Spinal cord (tissue), 10 donors: ENCODE results near the gene SPOCK3. TPM values are rescaled to one million over a fixed set of nuclear protein-coding genes. Genes with fewer than 3 reads are reported as not detected.

ENCODE experiments used
- DNase-seq, 6 donors: peaks; one replicate each; pipeline versions ENCODE4 v3.0.0 to v3.0.0-alpha.2; 2013 to 2015; ENCODE audit warnings: low spot score in 6 of 6, low read depth in 4 of 6
- H3K27ac ChIP-seq: one replicate; pipeline ENCODE4 v1.5.1; 2013; ENCODE audit warnings: low read depth, low read length, control low read depth
- H3K27me3 ChIP-seq: one replicate; pipeline ENCODE4 v1.6.1; 2013; ENCODE audit warnings: low read length; ENCODE audit not compliant: control insufficient read depth, insufficient read depth
- H3K36me3 ChIP-seq: one replicate; pipeline ENCODE4 v1.6.1; 2013; ENCODE audit warnings: low read length; ENCODE audit not compliant: control insufficient read depth, insufficient read depth
- H3K4me1 ChIP-seq: one replicate; pipeline ENCODE4 v1.6.1; 2013; ENCODE audit warnings: low read length; ENCODE audit not compliant: control insufficient read depth, insufficient read depth
- H3K4me3 ChIP-seq: one replicate; pipeline ENCODE4 v1.5.1; 2013; ENCODE audit warnings: low read depth, low read length, control low read depth
- H3K9me3 ChIP-seq: one replicate; pipeline ENCODE4 v1.6.1; 2013; ENCODE audit warnings: low read length; ENCODE audit not compliant: control insufficient read depth, insufficient read depth
- WGBS: methylation state at CpG from one replicate; pipeline ENCODE4 v1.1.5; 2013; ENCODE audit warnings: missing lambda C conversion rate; ENCODE audit not compliant: insufficient coverage; 5-methylcytosine and 5-hydroxymethylcytosine counted together
- polyA plus RNA-seq, 2 donors: library from polyadenylated mRNA; unstranded; fragments of 120-200 nt; gene quantifications; one replicate each; pipeline ENCODE4 v1.2.1, GENCODE V29; 2013; ENCODE audit not compliant: insufficient read length in 2 of 2
- total RNA-seq, 2 donors: library from RNA; depleted of rRNA in 1 of 2; stranded (reverse); fragments of 120-200 nt in 1 of 2; fragments of >200 nt in 1 of 2; gene quantifications; one replicate each; pipeline versions ENCODE4 v1.2.3 to v1.2.4, GENCODE V29; 2013 to 2014
- donor health status: healthy.

SPOCK3 gene
- total and polyA plus RNA-seq, 4 donors = 21.3 to 139 (median 86.1) TPM

DNA sequence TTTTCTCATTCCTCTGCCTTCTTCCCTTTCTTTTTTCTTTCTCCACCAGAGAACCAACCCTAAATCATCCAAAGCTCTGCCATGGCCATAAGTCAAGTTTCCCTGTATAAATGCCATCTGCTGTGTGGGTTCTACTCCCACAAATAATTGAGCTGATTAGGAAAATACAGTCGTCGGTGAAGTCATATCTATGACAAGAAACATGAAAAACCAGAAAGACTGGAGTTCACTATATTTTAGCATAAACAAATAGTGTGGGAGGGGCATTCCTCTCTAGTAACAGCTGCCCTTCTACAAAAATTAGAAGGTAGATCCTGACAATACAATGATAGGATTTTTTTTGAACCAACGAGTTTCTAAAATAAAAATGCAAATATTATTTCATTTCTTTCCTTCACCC, 48.8 kb downstream of the SPOCK3 start:
- Histone ChIP-seq H3K4me3 (no peak overlapping the region), H3K36me3 (no peaks in the 10 kb centered on the region), H3K9me3 (no peaks in the 10 kb centered on the region), H3K4me1 (no peaks in the 10 kb centered on the region), H3K27me3 (no peaks in the 10 kb centered on the region), H3K27ac (no peak overlapping the region)
- WGBS = no CpG with 5 or more reads among the region's 3 CpGs
- DNase-seq = no peak

DNA sequence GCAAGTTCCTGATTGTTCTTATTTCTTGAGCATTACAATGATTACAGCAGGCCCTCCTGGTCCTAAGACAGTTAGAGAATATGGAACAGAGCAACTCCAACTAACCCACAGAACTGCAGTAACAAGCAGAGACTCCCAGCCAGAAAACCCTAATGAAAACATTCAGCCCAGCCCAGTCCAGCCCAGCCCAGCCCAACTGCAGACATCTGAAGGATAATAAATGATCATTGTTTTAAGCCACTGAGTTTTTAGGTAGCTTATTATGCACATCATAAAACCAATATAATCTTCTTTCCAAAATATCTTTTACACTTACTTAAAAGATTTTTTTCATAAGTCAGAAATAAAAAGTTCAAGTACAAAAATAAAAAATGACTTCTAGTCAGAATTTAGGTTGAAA, 51.3 kb downstream of the SPOCK3 start:
- DNase-seq = no peak
- no peaks in the 10 kb centered on the region for H3K27me3 ChIP-seq
- no peak overlapping the region for H3K4me3 ChIP-seq
- H3K27ac ChIP-seq = no peak overlapping the region
- no peaks in the 10 kb centered on the region for H3K4me1 ChIP-seq
- H3K9me3 ChIP-seq = no peaks in the 10 kb centered on the region
- no peaks in the 10 kb centered on the region for H3K36me3 ChIP-seq

DNA sequence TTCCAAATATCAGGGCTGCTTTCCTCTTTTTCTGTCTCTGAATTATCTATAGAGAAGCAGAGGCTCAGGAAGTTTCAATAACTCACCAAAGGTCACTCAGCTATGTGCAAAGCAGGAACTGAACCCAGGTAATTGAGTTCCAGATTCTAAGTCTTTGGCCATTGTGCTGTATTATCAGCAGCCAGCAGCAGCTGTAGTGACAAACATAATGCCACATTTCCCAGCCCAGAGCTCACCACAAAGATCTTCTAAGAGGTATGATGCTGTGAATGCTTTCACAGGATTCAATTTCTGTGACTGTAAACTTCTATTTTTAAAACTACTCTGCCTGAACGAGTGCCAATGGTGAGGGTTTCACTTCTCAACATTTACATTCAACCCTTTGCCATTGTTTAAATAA, 56.4 kb downstream of the SPOCK3 start:
- no peaks in the 10 kb centered on the region for H3K27me3 ChIP-seq
- no peaks in the 10 kb centered on the region for H3K9me3 ChIP-seq
- no CpG with 5 or more reads among the region's 1 CpG for WGBS
- no peak overlapping the region for H3K4me3 ChIP-seq
- no peak for DNase-seq
- H3K4me1 ChIP-seq = no peaks in the 10 kb centered on the region
- H3K27ac ChIP-seq = no peak overlapping the region
- no peaks in the 10 kb centered on the region for H3K36me3 ChIP-seq

DNA sequence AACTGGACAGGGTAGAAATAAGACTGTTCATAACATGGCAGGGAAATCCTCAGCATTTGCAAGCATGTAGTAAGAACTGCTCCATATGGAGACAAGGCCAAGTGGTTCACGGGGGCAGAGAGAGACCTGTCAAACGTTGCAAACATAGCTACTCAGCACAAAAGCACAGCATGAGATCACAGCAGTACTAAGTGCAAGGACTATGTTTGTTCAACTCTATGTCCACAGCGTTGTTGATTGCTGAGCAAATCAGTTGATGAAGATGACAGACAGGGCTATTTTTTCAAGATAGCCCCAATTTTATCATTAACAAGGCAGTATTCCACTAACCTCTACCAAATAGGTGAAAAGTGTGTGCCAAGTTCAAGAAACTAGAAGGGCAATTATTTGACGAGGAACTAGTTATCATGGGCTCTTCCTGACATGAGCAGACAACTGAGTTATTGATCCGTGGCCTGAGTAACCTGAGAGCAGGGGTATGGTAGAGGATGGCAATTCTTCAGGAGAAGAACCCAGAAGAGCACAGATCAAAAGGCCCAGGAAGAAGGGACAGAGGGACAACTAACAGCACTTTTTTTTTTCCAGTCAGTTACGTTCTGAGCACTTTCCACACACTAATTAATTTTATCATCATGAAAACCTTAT, 57.4 kb downstream of the SPOCK3 start:
- no peaks in the 10 kb centered on the region for H3K4me1 ChIP-seq
- no peaks in the 10 kb centered on the region for H3K27me3 ChIP-seq
- H3K9me3 ChIP-seq = no peaks in the 10 kb centered on the region
- H3K36me3 ChIP-seq = no peaks in the 10 kb centered on the region
- DNase-seq = no peak
- no peak overlapping the region for H3K4me3 ChIP-seq
- no peak overlapping the region for H3K27ac ChIP-seq
- WGBS = 61% methylated on average over 4 of the region's 6 CpGs

DNA sequence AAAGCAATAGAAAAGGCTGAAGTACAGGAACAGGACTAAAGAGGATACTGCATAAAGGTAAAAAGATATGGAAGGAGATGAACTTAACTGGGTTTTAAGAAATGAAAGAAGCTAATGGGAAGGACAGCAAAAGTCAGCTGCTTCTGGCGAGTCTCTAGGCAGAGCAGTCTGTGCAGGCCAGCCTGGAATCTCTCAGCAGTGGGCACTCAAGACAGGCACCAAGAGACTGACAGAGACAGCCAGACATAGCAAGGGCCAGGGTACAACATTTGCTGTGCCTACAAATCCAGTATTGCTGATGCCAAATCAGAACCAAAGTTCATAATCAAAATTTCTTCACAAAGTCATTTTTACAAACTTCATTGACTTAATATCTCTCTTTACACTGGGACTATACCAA, 62.4 kb downstream of the SPOCK3 start:
- no peaks in the 10 kb centered on the region for H3K9me3 ChIP-seq
- H3K27ac ChIP-seq = no peak overlapping the region

DNA sequence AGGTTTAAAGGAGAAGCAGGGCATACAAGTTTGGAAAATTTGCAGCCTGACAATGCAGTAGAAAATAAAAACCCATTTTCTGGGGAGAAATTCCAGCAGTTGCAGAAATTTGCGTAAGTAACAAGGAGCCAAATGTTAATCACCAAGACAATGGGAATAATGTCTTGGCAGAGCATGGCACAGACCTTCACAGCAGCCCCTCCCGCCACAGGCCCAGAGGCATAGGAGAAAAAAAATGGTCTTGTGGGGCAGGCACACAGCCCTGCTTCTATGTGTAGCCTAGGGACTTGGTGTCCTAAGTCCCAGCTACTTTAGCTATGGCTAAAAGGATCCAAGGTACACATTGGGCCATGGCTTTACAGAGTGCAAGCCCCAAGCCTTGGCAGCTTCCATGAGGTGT, 65.7 kb downstream of the SPOCK3 start:
- Histone ChIP-seq H3K4me3 (no peak overlapping the region), H3K27ac (no peak overlapping the region), H3K9me3 (no peaks in the 10 kb centered on the region), H3K36me3 (no peaks in the 10 kb centered on the region), H3K4me1 (no peaks in the 10 kb centered on the region), H3K27me3 (no peaks in the 10 kb centered on the region)
- WGBS = 88% methylated on average over 2 of the region's 2 CpGs
- DNase-seq = no peak

More for the DNA sequence above, 62.4 kb downstream of the SPOCK3 start:
- 79% methylated on average over 1 of the region's 1 CpG for WGBS
- H3K4me1 ChIP-seq = no peaks in the 10 kb centered on the region
- no peak overlapping the region for H3K4me3 ChIP-seq
- no peaks in the 10 kb centered on the region for H3K36me3 ChIP-seq
- no peaks in the 10 kb centered on the region for H3K27me3 ChIP-seq
- no peak for DNase-seq

DNA sequence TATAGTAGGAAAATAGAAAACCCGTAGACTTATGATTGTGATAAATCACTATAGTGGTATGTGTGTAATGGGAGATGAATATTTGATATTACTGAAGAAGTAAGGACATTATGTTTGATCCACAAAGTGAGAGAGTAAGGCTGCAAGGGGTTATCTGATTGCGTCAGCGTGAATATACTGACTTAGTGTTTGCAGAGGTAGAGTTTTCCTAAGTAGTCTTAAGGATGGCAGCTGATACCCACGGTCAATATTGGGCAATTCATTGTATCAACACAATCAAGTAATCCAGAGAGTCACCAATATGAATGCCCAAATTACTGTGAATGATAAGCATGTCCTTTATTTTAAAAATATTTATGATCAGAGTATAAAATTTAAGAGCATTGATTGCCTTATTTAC, 83.7 kb downstream of the SPOCK3 start:
- Histone ChIP-seq H3K4me1 (no peaks in the 10 kb centered on the region), H3K9me3 (no peaks in the 10 kb centered on the region), H3K27me3 (no peaks in the 10 kb centered on the region), H3K4me3 (no peak overlapping the region), H3K27ac (no peak overlapping the region), H3K36me3 (no peaks in the 10 kb centered on the region)
- WGBS = 100% methylated on average over 1 of the region's 4 CpGs
- DNase-seq = no peak

DNA sequence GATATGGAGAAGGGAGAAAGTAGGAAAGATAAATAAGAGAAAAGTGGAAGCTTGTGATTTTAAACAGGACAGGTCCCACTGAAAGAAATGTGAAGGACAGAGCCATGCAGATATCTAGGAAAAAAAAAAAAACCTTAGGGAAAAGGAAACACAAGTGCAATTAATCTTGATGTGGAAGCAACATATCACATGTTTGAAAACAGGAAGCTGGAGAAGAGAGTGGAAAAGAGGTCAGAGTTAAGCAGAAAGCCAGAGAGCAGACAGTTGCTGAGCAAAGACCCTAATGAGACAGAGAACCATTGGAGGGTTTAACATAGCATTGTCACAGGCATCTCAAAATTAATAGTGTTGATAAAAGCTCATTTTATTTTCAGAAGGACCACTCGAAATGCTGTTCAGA, 89.7 kb downstream of the SPOCK3 start:
- Histone ChIP-seq H3K27me3 (no peaks in the 10 kb centered on the region), H3K9me3 (no peaks in the 10 kb centered on the region), H3K4me1 (no peaks in the 10 kb centered on the region), H3K27ac (no peak overlapping the region), H3K4me3 (no peak overlapping the region), H3K36me3 (no peaks in the 10 kb centered on the region)
- no CpG with 5 or more reads among the region's 1 CpG for WGBS
- DNase-seq = no peak

DNA sequence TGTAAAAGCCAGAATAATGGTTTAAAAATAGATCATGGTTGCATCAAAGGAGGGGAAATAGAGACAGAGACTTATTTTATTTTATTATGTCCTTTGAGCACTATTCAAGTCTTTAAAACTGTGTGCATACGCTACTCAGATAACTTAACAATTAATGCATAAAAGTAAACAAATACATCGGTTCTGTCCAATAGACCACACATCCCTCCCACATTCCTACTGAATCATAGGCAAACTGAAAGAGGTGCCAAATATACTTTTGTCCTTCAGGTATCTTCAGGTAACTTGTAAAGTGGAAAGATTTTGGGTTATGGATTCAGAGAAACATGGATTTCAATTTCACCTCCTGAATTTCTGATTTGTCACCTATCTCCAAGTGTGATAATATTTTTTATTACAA, 91.3 kb downstream of the SPOCK3 start:
- no peak overlapping the region for H3K27ac ChIP-seq
- no peak overlapping the region for H3K4me3 ChIP-seq
- H3K9me3 ChIP-seq = no peaks in the 10 kb centered on the region
- WGBS = no CpG with 5 or more reads among the region's 2 CpGs
- H3K27me3 ChIP-seq = no peaks in the 10 kb centered on the region
- DNase-seq = no peak
- H3K4me1 ChIP-seq = no peaks in the 10 kb centered on the region
- no peaks in the 10 kb centered on the region for H3K36me3 ChIP-seq

DNA sequence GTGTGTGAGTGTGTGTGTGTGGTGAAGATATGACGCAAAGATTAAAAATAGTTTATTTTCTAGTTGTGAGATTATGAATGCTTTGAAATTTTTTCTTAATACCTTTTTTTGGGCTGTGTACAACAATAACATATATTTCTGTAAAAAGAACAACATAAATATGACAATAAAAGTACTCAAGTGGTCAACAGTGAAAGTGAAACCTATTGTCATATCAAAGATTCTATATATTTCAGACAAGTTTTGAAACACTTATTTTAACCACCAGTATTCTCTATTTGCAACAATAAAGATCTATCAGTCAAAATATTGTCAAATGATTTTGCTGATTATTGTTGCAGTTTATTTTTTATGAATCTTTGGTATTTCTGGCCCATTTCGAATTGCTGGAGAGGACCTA, 98.0 kb downstream of the SPOCK3 start:
- Histone ChIP-seq H3K4me3 (no peak overlapping the region), H3K27me3 (no peaks in the 10 kb centered on the region), H3K27ac (no peak overlapping the region), H3K36me3 (no peaks in the 10 kb centered on the region), H3K9me3 (no peaks in the 10 kb centered on the region), H3K4me1 (no peaks in the 10 kb centered on the region)
- WGBS = no CpG with 5 or more reads among the region's 2 CpGs
- no peak for DNase-seq
